Tibial nerve (tissue), 4 donors: ENCODE results near the gene ZNF346. TPM values are rescaled to one million over a fixed set of nuclear protein-coding genes. Genes with fewer than 3 reads are reported as not detected.

ENCODE experiments used
- DNase-seq, 2 donors: peaks; one replicate each; pipeline ENCODE4 v3.0.0-alpha.2; 2019; ENCODE audit warnings: low spot score in 2 of 2
- H3K27ac ChIP-seq, 4 donors: fragments of 200-600 bp; sonication (generic) in 3 of 4; one replicate each; pipeline ENCODE4 v1.5.1; 2017 to 2019; ENCODE audit warnings: mild to moderate bottlenecking in 1 of 4
- H3K27me3 ChIP-seq, 2 donors: fragments of 200-600 bp; sonication (generic) in 1 of 2; one replicate each; pipeline versions ENCODE4 v1.5.1 to v1.6.0; 2017 to 2019
- H3K36me3 ChIP-seq, 3 donors: fragments of 200-600 bp; sonication (generic); one replicate each; pipeline ENCODE4 v1.5.1; 2018 to 2019
- H3K4me1 ChIP-seq, 4 donors: fragments of 200-600 bp; sonication (generic) in 3 of 4; one replicate each; pipeline ENCODE4 v1.5.1; 2017 to 2019
- H3K4me3 ChIP-seq, 4 donors: fragments of 200-600 bp; sonication (generic) in 3 of 4; one replicate each; pipeline ENCODE4 v1.5.1; 2017 to 2019; ENCODE audit warnings: mild to moderate bottlenecking in 1 of 4, moderate library complexity in 1 of 4
- H3K9me3 ChIP-seq, 4 donors: fragments of 200-600 bp; sonication (generic) in 3 of 4; one replicate each; pipeline ENCODE4 v1.5.1; 2017 to 2019
- CTCF ChIP-seq, 5 experiments: fragments of 200-600 bp in 3 of 5; fragments of 450-650 bp in 2 of 5; sonication (generic) in 3 of 5; IDR thresholded peaks; one replicate each; pipeline ENCODE4 v1.5.1; 2016 to 2019; ENCODE audit warnings: antibody characterized with exemption in 5 of 5, mild to moderate bottlenecking in 3 of 5, moderate library complexity in 2 of 5
- EP300 ChIP-seq, 2 donors: sonication (generic); formaldehyde crosslinking; IDR thresholded peaks; one replicate each; pipeline ENCODE4 v1.6.1; 2017; ENCODE audit warnings: antibody characterized with exemption in 2 of 2, mild to moderate bottlenecking in 1 of 2
- POLR2A ChIP-seq, 2 donors: fragments of 450-650 bp; IDR thresholded peaks; one replicate each; pipeline ENCODE4 v1.6.1; 2017; ENCODE audit warnings: antibody characterized with exemption in 2 of 2, mild to moderate bottlenecking in 2 of 2, moderate library complexity in 2 of 2
- WGBS, 2 donors: methylation state at CpG; one replicate each; pipeline ENCODE4 v1.1.5; 2018; 5-methylcytosine and 5-hydroxymethylcytosine counted together
- total RNA-seq, 4 donors: library from RNA; depleted of rRNA; stranded (reverse); fragments of >200 nt; gene quantifications; one replicate each; pipeline ENCODE4 v1.1.0, GENCODE V29; 2016

ZNF346 gene
- total RNA-seq, 4 donors from 2014 or later, result 17.6 to 24.9 (median 18.8) TPM

- WGBS, 2 donors, result 60 to 70% methylated on average over 1 of the region's 1 CpG
- Histone ChIP-seq H3K27ac (no peak overlapping the region), H3K4me3 (no peak overlapping the region), H3K36me3 (peaks cover 0 to 24% (median 0%) of the 10 kb centered on the region in 3 donors), H3K9me3 (peaks cover 0 to 7% (median 0%) of the 10 kb centered on the region in 4 donors), H3K4me1 (no peaks in the 10 kb centered on the region), H3K27me3 (no peaks in the 10 kb centered on the region)
- TF ChIP-seq EP300 (IDR thresholded peaks at IDR 0.05) (no peak), POLR2A (IDR thresholded peaks at IDR 0.05) (no peak), CTCF (IDR thresholded peaks at IDR 0.05) (no peak)
- no peak for DNase-seq
These were observed 13.5 kb downstream of the ZNF346 start for GRCh38 chr5:177035976-177036375.

- 74 to 86% methylated on average over 5 of the region's 5 CpGs for WGBS, 2 donors
- TF ChIP-seq EP300 (IDR thresholded peaks at IDR 0.05), result no peak
- no peak for TF ChIP-seq CTCF (IDR thresholded peaks at IDR 0.05)
- no peak for TF ChIP-seq POLR2A (IDR thresholded peaks at IDR 0.05)
- no peak overlapping the region for H3K27ac ChIP-seq
These were observed 13.9 kb downstream of the ZNF346 start for GRCh38 chr5:177036443-177036842.

GRCh38 chr5:177036921-177037320, 14.4 kb downstream of the ZNF346 start:
- Histone ChIP-seq H3K9me3 (no peaks in the 10 kb centered on the region), H3K36me3 (peaks cover 0 to 33% (median 0%) of the 10 kb centered on the region in 3 donors), H3K4me1 (no peaks in the 10 kb centered on the region), H3K4me3 (no peak overlapping the region), H3K27ac (no peak overlapping the region), H3K27me3 (no peaks in the 10 kb centered on the region)
- no peak for DNase-seq
- 91 to 95% methylated on average over 5 of the region's 5 CpGs for WGBS, 2 donors
- TF ChIP-seq CTCF (IDR thresholded peaks at IDR 0.05) (no peak), EP300 (IDR thresholded peaks at IDR 0.05) (no peak)

More at GRCh38 chr5:177036443-177036842, 13.9 kb downstream of the ZNF346 start:
- H3K27me3 ChIP-seq, result no peaks in the 10 kb centered on the region
- no peak for DNase-seq
- H3K9me3 ChIP-seq, result peaks cover 0 to 3% (median 0%) of the 10 kb centered on the region in 4 donors
- peaks cover 0 to 29% (median 0%) of the 10 kb centered on the region in 3 donors for H3K36me3 ChIP-seq
- no peak overlapping the region for H3K4me3 ChIP-seq
- H3K4me1 ChIP-seq, result no peaks in the 10 kb centered on the region

GRCh38 chr5:177040814-177041420, 18.4 kb downstream of the ZNF346 start:
- no peak overlapping the region for H3K4me3 ChIP-seq
- no peak for DNase-seq
- no peaks in the 10 kb centered on the region for H3K4me1 ChIP-seq
- no peak overlapping the region for H3K27ac ChIP-seq
- H3K27me3 ChIP-seq, result no peaks in the 10 kb centered on the region
- H3K9me3 ChIP-seq, result no peaks in the 10 kb centered on the region
- 75% methylated on average over 3 of the region's 3 CpGs for WGBS, 2 donors
- TF ChIP-seq CTCF (IDR thresholded peaks at IDR 0.05), result no peak
- no peak for TF ChIP-seq EP300 (IDR thresholded peaks at IDR 0.05)
- TF ChIP-seq POLR2A (IDR thresholded peaks at IDR 0.05), result no peak
- peaks cover 0 to 63% (median 0%) of the 10 kb centered on the region in 3 donors for H3K36me3 ChIP-seq

GRCh38 chr5:177041936-177042335, 19.4 kb downstream of the ZNF346 start:
- H3K4me3 ChIP-seq, result no peak overlapping the region
- H3K36me3 ChIP-seq, result peaks cover 0 to 70% (median 0%) of the 10 kb centered on the region in 3 donors
- no peaks in the 10 kb centered on the region for H3K4me1 ChIP-seq
- TF ChIP-seq CTCF (IDR thresholded peaks at IDR 0.05) (no peak), EP300 (IDR thresholded peaks at IDR 0.05) (no peak), POLR2A (IDR thresholded peaks at IDR 0.05) (no peak)
- 92 to 96% methylated on average over 2 of the region's 2 CpGs for WGBS, 2 donors
- H3K9me3 ChIP-seq, result no peaks in the 10 kb centered on the region
- no peaks in the 10 kb centered on the region for H3K27me3 ChIP-seq
- no peak for DNase-seq
- no peak overlapping the region for H3K27ac ChIP-seq
